ENCODE results near the gene SECTM1.

Gene SECTM1

GRCh38 chr17:82314012-82314726 lies 19.4 kb downstream of the SECTM1 start:
- DNase-seq, result no peak

GRCh38 chr17:82313195-82314011 lies 20.2 kb downstream of the SECTM1 start:
- no peak for DNase-seq

GRCh38 chr17:82311971-82312370 lies 21.6 kb downstream of the SECTM1 start:
- DNase-seq, result no peak

- DNase-seq, result no peak
Measured at GRCh38 chr17:82310877-82311276, 22.7 kb downstream of the SECTM1 start.

- DNase-seq, result no peak
Measured at GRCh38 chr17:82309656-82310570, 23.7 kb downstream of the SECTM1 start.

- DNase-seq, result no peak
Measured at GRCh38 chr17:82305727-82306300, 27.8 kb downstream of the SECTM1 start.

GRCh38 chr17:82304826-82305726 lies 28.5 kb downstream of the SECTM1 start:
- no peak for DNase-seq

GRCh38 chr17:82303944-82304808 lies 29.4 kb downstream of the SECTM1 start:
- DNase-seq, result no peak

- DNase-seq, result no peak
Measured at GRCh38 chr17:82302991-82303943, 30.3 kb downstream of the SECTM1 start.

GRCh38 chr17:82302568-82302963 lies 31.0 kb downstream of the SECTM1 start:
- no peak for DNase-seq

- DNase-seq, result no peak
Measured at GRCh38 chr17:82301916-82302567, 31.5 kb downstream of the SECTM1 start.

- DNase-seq, result no peak
Measured at GRCh38 chr17:82301300-82301915, 32.2 kb downstream of the SECTM1 start.

GRCh38 chr17:82300707-82301270 lies 32.8 kb downstream of the SECTM1 start:
- DNase-seq, result no peak

GRCh38 chr17:82300228-82300627 lies 33.3 kb downstream of the SECTM1 start:
- no peak for DNase-seq

GRCh38 chr17:82299452-82299851 lies 34.1 kb downstream of the SECTM1 start:
- no peak for DNase-seq

GRCh38 chr17:82298538-82299421 lies 34.8 kb downstream of the SECTM1 start:
- no peak for DNase-seq

All from NCI-H2107 (cell line).